ENCODE data around the gene RIMBP2. TPM values are rescaled to one million over a fixed set of nuclear protein-coding genes. Genes with fewer than 3 reads are reported as not detected.

Gene RIMBP2
- total and polyA plus RNA-seq, 2 experiments from 2014 or later: 0.31 to 0.37 TPM

Other genes starting within 250 kb of the RIMBP2 start
- gene STX2, start 123.0 kb upstream of the RIMBP2 start, total RNA-seq (2014; rRNA removed; shearing (Covaris generic)): 23.9 and 35.4 TPM in 2 replicates
- gene STX2, start 123.0 kb upstream of the RIMBP2 start, polyA plus RNA-seq (2016; fragmentation: Nextera tagmentation; extraction: Ambion mirVana): 16.4 and 17.7 TPM in 2 replicates
- gene RAN, start 155.8 kb upstream of the RIMBP2 start, total RNA-seq (2014; rRNA removed; shearing (Covaris generic)): 855 and 976 TPM in 2 replicates
- 2,114 and 2,289 TPM in 2 replicates for gene RAN, start 155.8 kb upstream of the RIMBP2 start, polyA plus RNA-seq (2016; fragmentation: Nextera tagmentation; extraction: Ambion mirVana)
- gene ADGRD1, start 237.6 kb upstream of the RIMBP2 start, total RNA-seq (2014; rRNA removed; shearing (Covaris generic)): 0.08 and 1.4 TPM in 2 replicates
- gene ADGRD1, start 237.6 kb upstream of the RIMBP2 start, polyA plus RNA-seq (2016; fragmentation: Nextera tagmentation; extraction: Ambion mirVana): 0.75 TPM in 1 of 2 replicates, not detected in the other